ENCODE results near the gene SHISAL2A.

GRCh38 chr1:52668711-52669110, 35.7 kb downstream of the SHISAL2A start:
- no peak for TF ChIP-seq PKNOX1 (IDR thresholded peaks at IDR 0.05)
- no peak for TF ChIP-seq L3MBTL2 (conservative IDR thresholded peaks at IDR 0.05)
- TF ChIP-seq BHLHE40 (IDR thresholded peaks at IDR 0.05; ENCODE audit: borderline replicate concordance) = no peak
- TF ChIP-seq SUZ12 (IDR thresholded peaks at IDR 0.05) = no peak

Data from HEK293T (cell line).